Colonic mucosa (tissue), 2 donors: ENCODE measurements around the gene ART5. TPM values are rescaled to one million over a fixed set of nuclear protein-coding genes. Genes with fewer than 3 reads are reported as not detected.

ENCODE experiments used
- total RNA-seq, 2 donors: library from RNA; stranded (reverse); fragmentation: NEBNext Ultra II Directional in 1 of 2; extraction: Animal tissue kit (Norgen Biotek cat#: 25700) in 1 of 2; gene quantifications; one replicate each; pipeline ENCODE4 v1.2.1, GENCODE V29; 2021
- donor health status: DM: no; HTN: no; CAD: no.
- donor health status: DM: no; HTN: no; CAD: no.

ART5 gene
- total RNA-seq, 2 donors from 2014 or later: not detected

Other genes with a start within 250 kb of the ART5 start
- gene ART1, start 3.1 kb upstream of the ART5 start, total RNA-seq: not detected
- 1 to 10 TPM; 1.4 to 2.4 TPM for gene CHRNA10, start 29.4 kb upstream of the ART5 start, total RNA-seq
- 10 to 100 TPM; 59.2 to 76.7 TPM for gene NUP98, start 155.6 kb upstream of the ART5 start, total RNA-seq
- gene PGAP2, start 166.6 kb upstream of the ART5 start, total RNA-seq: 10 to 100 TPM; 21.6 to 29.6 TPM
- 10 to 100 TPM; 59.8 to 63.3 TPM for gene RHOG, start 199.0 kb upstream of the ART5 start, total RNA-seq
- gene STIM1, start 213.7 kb upstream of the ART5 start, total RNA-seq: 10 to 100 TPM; 39.1 to 56.8 TPM